ENCODE results near the gene TMEM91. TPM values are rescaled to one million over a fixed set of nuclear protein-coding genes. Genes with fewer than 3 reads are reported as not detected.

Gene TMEM91
- total and polyA plus RNA-seq, 2 of the 13 experiments (the other 11 are each of a cell fraction or from before 2014, with no cell fraction given) = 6.3 to 10.3 TPM

DNA sequence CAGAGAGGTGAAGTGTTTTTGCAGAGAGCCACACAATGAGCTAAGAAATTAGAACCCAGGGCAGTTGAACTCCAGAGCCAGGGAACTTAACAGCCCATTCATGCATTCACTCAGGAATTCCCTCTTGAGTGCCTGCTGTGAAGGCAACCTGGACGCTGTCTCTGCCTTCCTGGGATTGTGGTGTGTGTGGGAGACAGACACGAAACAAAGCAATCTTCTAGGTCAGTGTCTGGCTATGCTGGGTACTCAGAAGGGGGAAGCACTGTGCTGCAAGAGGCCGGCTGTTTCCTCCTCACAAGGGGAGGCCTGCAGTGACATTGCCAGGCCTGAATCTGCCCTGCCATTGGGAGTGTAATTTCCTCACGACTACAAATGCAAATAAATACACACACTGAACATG lies 30.9 kb downstream of the TMEM91 start:
- TF ChIP-seq, protein P1, sequence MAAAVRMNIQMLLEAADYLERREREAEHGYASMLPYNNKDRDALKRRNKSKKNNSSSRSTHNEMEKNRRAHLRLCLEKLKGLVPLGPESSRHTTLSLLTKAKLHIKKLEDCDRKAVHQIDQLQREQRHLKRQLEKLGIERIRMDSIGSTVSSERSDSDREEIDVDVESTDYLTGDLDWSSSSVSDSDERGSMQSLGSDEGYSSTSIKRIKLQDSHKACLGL (CRISPR knock-in tag; IDR thresholded peaks at IDR 0.05) = no peak
- TF ChIP-seq ZFP90 (CRISPR knock-in tag; IDR thresholded peaks at IDR 0.05; ENCODE audit: borderline replicate concordance) (no peak), ZNF556 (CRISPR knock-in tag; IDR thresholded peaks at IDR 0.05; ENCODE audit: borderline replicate concordance) (no peak), TCF7L2 (IDR thresholded peaks at IDR 0.05; ENCODE audit: low read depth, low read length) (no peak), SMC3 (IDR thresholded peaks at IDR 0.05; ENCODE audit: low read length) (no peak), EHMT2 (IDR thresholded peaks at IDR 0.05; ENCODE audit: borderline replicate concordance, low read depth, low read length) (no peak), CBX2 (IDR thresholded peaks at IDR 0.05; ENCODE audit: low read depth, low read length) (no peak), CBX2 (CRISPR knock-in tag; IDR thresholded peaks at IDR 0.05; ENCODE audit: low read depth) (no peak), PCBP2 (optimal IDR thresholded peaks at IDR 0.05; ENCODE audit: low read depth, low read length, poor library complexity, severe bottlenecking) (no peak), ZNF674 (CRISPR knock-in tag; IDR thresholded peaks at IDR 0.05; ENCODE audit: low read depth) (no peak), PCBP1 (IDR thresholded peaks at IDR 0.05; ENCODE audit: borderline replicate concordance, low read depth, low read length) (no peak), POGZ (CRISPR knock-in tag; IDR thresholded peaks at IDR 0.05) (no peak), SMARCC2 (IDR thresholded peaks at IDR 0.05) (no peak), MZF1 (CRISPR knock-in tag; IDR thresholded peaks at IDR 0.05; ENCODE audit: borderline replicate concordance) (no peak), MTF2 (CRISPR knock-in tag; IDR thresholded peaks at IDR 0.05; ENCODE audit: borderline replicate concordance) (no peak), ZNF768 (CRISPR knock-in tag; IDR thresholded peaks at IDR 0.05) (no peak), KLF16 (CRISPR knock-in tag; IDR thresholded peaks at IDR 0.05) (no peak), SOX5 (CRISPR knock-in tag; IDR thresholded peaks at IDR 0.05; ENCODE audit: borderline replicate concordance) (no peak)
- TF ChIP-seq, protein P2, sequence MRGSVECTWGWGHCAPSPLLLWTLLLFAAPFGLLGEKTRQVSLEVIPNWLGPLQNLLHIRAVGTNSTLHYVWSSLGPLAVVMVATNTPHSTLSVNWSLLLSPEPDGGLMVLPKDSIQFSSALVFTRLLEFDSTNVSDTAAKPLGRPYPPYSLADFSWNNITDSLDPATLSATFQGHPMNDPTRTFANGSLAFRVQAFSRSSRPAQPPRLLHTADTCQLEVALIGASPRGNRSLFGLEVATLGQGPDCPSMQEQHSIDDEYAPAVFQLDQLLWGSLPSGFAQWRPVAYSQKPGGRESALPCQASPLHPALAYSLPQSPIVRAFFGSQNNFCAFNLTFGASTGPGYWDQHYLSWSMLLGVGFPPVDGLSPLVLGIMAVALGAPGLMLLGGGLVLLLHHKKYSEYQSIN (CRISPR knock-in tag; IDR thresholded peaks at IDR 0.05; ENCODE audit: borderline replicate concordance) = no peak
- TF ChIP-seq, protein P3, sequence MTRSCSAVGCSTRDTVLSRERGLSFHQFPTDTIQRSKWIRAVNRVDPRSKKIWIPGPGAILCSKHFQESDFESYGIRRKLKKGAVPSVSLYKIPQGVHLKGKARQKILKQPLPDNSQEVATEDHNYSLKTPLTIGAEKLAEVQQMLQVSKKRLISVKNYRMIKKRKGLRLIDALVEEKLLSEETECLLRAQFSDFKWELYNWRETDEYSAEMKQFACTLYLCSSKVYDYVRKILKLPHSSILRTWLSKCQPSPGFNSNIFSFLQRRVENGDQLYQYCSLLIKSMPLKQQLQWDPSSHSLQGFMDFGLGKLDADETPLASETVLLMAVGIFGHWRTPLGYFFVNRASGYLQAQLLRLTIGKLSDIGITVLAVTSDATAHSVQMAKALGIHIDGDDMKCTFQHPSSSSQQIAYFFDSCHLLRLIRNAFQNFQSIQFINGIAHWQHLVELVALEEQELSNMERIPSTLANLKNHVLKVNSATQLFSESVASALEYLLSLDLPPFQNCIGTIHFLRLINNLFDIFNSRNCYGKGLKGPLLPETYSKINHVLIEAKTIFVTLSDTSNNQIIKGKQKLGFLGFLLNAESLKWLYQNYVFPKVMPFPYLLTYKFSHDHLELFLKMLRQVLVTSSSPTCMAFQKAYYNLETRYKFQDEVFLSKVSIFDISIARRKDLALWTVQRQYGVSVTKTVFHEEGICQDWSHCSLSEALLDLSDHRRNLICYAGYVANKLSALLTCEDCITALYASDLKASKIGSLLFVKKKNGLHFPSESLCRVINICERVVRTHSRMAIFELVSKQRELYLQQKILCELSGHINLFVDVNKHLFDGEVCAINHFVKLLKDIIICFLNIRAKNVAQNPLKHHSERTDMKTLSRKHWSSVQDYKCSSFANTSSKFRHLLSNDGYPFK (CRISPR knock-in tag; IDR thresholded peaks at IDR 0.05; ENCODE audit: borderline replicate concordance) = no peak
- ATAC-seq (no peak), DNase-seq (ENCODE audit: low spot score) (no peak), FAIRE-seq (no peak)
- no peaks in the 10 kb centered on the region for H3K79me2 ChIP-seq (ENCODE audit: insufficient read depth, low read length)
- H3K9ac ChIP-seq (ENCODE audit: insufficient read depth, low read depth, low read length) = no peak overlapping the region
- H3K4me2 ChIP-seq (ENCODE audit: low read depth, low read length) = no peak overlapping the region
- peaks cover 0 to 2% of the 10 kb centered on the region in 2 experiments; a peak in 3 of 5 replicates for H3K36me3 ChIP-seq (replicated peaks in 1 of 2; ENCODE audit: control insufficient read depth in 1 of 2, insufficient read depth in 2 of 2, low read length in 2 of 2)
- H3K4me3 ChIP-seq (replicated peaks in 1 of 3; ENCODE audit: insufficient read depth in 1 of 3, low read depth in 2 of 3, low read length in 3 of 3) = no peak overlapping the region
- H3K4me1 ChIP-seq (ENCODE audit: insufficient read depth, low read length) = peaks cover 23% of the 10 kb centered on the region
- intact Hi-C loops (cut with micrococcal nuclease; ENCODE audit: unreplicated experiment) = no loop called here
- in situ Hi-C loops (cut with HindIII; ENCODE audit: extremely low pct_ligation_motif_present, low pct_unique_long_range_greater_than_20kb) = no loop called here
- H3K27me3 ChIP-seq (ENCODE audit: control insufficient read depth in 1 of 2, insufficient read depth in 2 of 2, low read length in 2 of 2) = no peaks in the 10 kb centered on the region
- no peak overlapping the region for H3K27ac ChIP-seq (ENCODE audit: extremely low read length, insufficient read depth, low read length)
- H3K9me3 ChIP-seq (ENCODE audit: low read length) = no peaks in the 10 kb centered on the region
- POLR2A ChIA-PET = no interaction called here
- no peaks in the 10 kb centered on the region for H4K20me1 ChIP-seq (ENCODE audit: insufficient read depth, low read length)
- 61% methylated on average over 2 of the region's 4 CpGs for WGBS (ENCODE audit: low lambda C conversion rate)
- BruUV-seq (replicated peaks) = no TSS peak
- CTCF ChIA-PET (ENCODE audit: low intra/inter-chr PET ratio, low total read pairs) = no interaction called here
- no peak overlapping the region for H2AFZ ChIP-seq (ENCODE audit: low read length)

Data from HepG2 (cell line).